Embryonic facial prominence (tissue), 1 donor: ENCODE data around the gene CIAO2B.
A peak's percentile ranks its signal among the peaks of the same experiment; 100 is the strongest.
"Not testable (repeated sequence)": the region's sequence is repeated elsewhere in the genome, so short reads cannot be mapped to it uniquely, and the experiment has no call there.

Experiments
- DNase-seq: peaks from one replicate; pipeline ENCODE4 v3.0.0-alpha.2; 2016; ENCODE audit errors: extremely low spot score

CIAO2B gene

GRCh38 chr16:66955363-66956153 lies 21.4 kb upstream of the CIAO2B start:
- DNase-seq = not testable (repeated sequence)

- peak; percentile 40 for DNase-seq
Observed at GRCh38 chr16:66954097-66954659, 20.0 kb upstream of the CIAO2B start.

GRCh38 chr16:66953462-66954096 lies 19.4 kb upstream of the CIAO2B start:
- DNase-seq = no peak

GRCh38 chr16:66952430-66953110 lies 18.4 kb upstream of the CIAO2B start:
- no peak for DNase-seq

- DNase-seq = no peak
Observed at GRCh38 chr16:66950971-66951790, 17.0 kb upstream of the CIAO2B start.

GRCh38 chr16:66950437-66950836 lies 16.2 kb upstream of the CIAO2B start:
- no peak for DNase-seq

GRCh38 chr16:66949472-66949871 lies 15.3 kb upstream of the CIAO2B start:
- no peak for DNase-seq

- no peak for DNase-seq
Observed at GRCh38 chr16:66948837-66949225, 14.6 kb upstream of the CIAO2B start.

GRCh38 chr16:66948134-66948836 lies 14.1 kb upstream of the CIAO2B start:
- no peak for DNase-seq

GRCh38 chr16:66947302-66948065 lies 13.3 kb upstream of the CIAO2B start:
- DNase-seq = peak; percentile 54

GRCh38 chr16:66946974-66947301 lies 12.7 kb upstream of the CIAO2B start:
- DNase-seq = no peak

- DNase-seq = no peak
Observed at GRCh38 chr16:66946541-66946940, 12.3 kb upstream of the CIAO2B start.

- no peak for DNase-seq
Observed at GRCh38 chr16:66945939-66946338, 11.7 kb upstream of the CIAO2B start.

GRCh38 chr16:66944971-66945370 lies 10.8 kb upstream of the CIAO2B start:
- not testable (repeated sequence) for DNase-seq

GRCh38 chr16:66944054-66944441 lies 9.8 kb upstream of the CIAO2B start:
- DNase-seq = no peak

- no peak for DNase-seq
Observed at GRCh38 chr16:66943426-66944053, 9.3 kb upstream of the CIAO2B start.

- no peak for DNase-seq
Observed at GRCh38 chr16:66942981-66943380, 8.8 kb upstream of the CIAO2B start.

GRCh38 chr16:66940236-66940635 lies 6.0 kb upstream of the CIAO2B start:
- no peak for DNase-seq

- no peak for DNase-seq
Observed at GRCh38 chr16:66939366-66939765, 5.2 kb upstream of the CIAO2B start.
